Posterior vena cava (tissue), 2 donors: ENCODE measurements around the gene NLE1. TPM values are rescaled to one million over a fixed set of nuclear protein-coding genes. Genes with fewer than 3 reads are reported as not detected.
"Not testable (repeated sequence)": the region's sequence is repeated elsewhere in the genome, so short reads cannot be mapped to it uniquely, and the experiment has no call there.

ENCODE experiments used
- DNase-seq: peaks from one replicate; pipeline ENCODE4 v3.0.0-alpha.2; 2020; ENCODE audit warnings: low spot score
- intact Hi-C, 2 donors: fragments of 100-400 bp; cut with DNase I; formaldehyde crosslinking; loops; one replicate each; pipeline versions ENCODE4 v1.14.1 to v1.14.2; 2022 to 2023
- long read RNA-seq, 2 donors: library from polyadenylated mRNA; unstranded; transcript quantifications; one replicate each; pipeline ENCODE4 v2.0.0, GENCODE V29; 2020 to 2021
- total RNA-seq, 2 donors: library from RNA; stranded (reverse); fragmentation: NEBNext Ultra II Directional; extraction: Animal tissue kit (Norgen Biotek cat#: 25700); gene quantifications; one replicate each; pipeline ENCODE4 v1.2.1, GENCODE V29; 2021
- donor health status: DM: yes; HTN: yes; CAD: no.
- donor health status: DM: yes; HTN: yes; CAD: no.

NLE1 gene
- total RNA-seq, result 1 to 10 TPM; 8.4 to 9.1 TPM
- long read RNA-seq, donor 1, partial matches to known transcripts, result 3 of 4 reads
- long read RNA-seq, donor 1, other reads (novel, unspliced or antisense), result 1 of 4 reads
- long read RNA-seq, donor 2, full-length matches to known transcripts, result 13 of 26 reads
- long read RNA-seq, donor 2, partial matches to known transcripts, result 3 of 26 reads
- long read RNA-seq, donor 2, other reads (novel, unspliced or antisense), result 10 of 26 reads

GRCh38 chr17:35141681-35142466 lies at the start of gene NLE1:
TSS of gene NLE1 (minus strand) at chr17:35142303. CDS start at chr17:35142275, 28 bp downstream.
- DNase-seq, result peak; percentile 94
- intact Hi-C loops, result no loop called here

- intact Hi-C loops, result no loop called here
- DNase-seq, result no peak
These were observed 49.0 kb upstream of the NLE1 start for GRCh38 chr17:35191001-35191695.

DNA sequence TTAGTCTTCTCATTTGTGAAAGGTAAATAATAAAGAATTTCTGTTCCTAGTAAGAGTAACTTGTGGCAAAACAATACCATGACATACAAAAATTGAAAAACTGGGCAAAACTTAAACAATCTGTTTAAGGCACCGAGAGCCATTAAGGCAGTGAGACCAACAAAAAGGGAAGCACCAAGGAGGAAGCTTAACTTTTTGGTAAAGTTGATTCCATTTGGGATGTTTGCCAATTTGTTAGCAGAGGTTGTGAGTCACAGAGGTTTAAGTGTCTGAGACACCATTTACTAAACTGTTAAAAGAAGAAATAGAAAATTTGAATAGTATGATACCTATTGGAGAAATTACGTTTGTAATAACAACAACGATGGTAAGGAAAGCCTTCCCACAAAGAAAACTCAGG lies 47.2 kb upstream of the NLE1 start:
- no peak for DNase-seq
- intact Hi-C loops, result no loop called here

- DNase-seq, result no peak
- intact Hi-C loops, result no loop called here
These were observed 46.0 kb upstream of the NLE1 start for GRCh38 chr17:35188111-35188510.

- no peak for DNase-seq
- intact Hi-C loops, result no loop called here
These were observed 45.4 kb upstream of the NLE1 start for GRCh38 chr17:35187481-35187880.

- intact Hi-C loops, result no loop called here
These were observed 43.7 kb upstream of the NLE1 start for GRCh38 chr17:35185849-35186248.

GRCh38 chr17:35184274-35184673 lies 42.2 kb upstream of the NLE1 start:
- DNase-seq, result no peak
- intact Hi-C loops, result no loop called here

More at GRCh38 chr17:35185849-35186248, 43.7 kb upstream of the NLE1 start:
- no peak for DNase-seq

DNA sequence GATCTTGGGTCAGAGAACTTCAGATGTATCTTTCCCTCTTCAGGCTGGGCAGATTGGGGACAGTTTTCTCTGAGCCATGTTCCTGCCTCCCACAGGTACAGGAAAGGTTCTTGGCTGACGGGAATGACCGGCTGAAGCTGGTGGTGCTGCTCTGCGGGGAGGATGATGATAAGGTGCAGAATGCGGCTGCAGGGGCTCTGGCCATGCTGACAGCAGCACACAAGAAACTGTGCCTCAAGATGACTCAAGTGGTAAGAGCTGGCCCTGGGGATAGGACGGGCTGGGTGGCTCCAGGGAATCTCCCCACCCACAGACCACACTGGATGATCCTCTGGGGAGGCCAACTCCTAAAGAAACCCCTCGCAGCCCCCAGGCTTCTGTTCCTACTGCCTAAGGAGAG lies 41.2 kb upstream of the NLE1 start:
- intact Hi-C loops, result no loop called here
- DNase-seq, result no peak

DNA sequence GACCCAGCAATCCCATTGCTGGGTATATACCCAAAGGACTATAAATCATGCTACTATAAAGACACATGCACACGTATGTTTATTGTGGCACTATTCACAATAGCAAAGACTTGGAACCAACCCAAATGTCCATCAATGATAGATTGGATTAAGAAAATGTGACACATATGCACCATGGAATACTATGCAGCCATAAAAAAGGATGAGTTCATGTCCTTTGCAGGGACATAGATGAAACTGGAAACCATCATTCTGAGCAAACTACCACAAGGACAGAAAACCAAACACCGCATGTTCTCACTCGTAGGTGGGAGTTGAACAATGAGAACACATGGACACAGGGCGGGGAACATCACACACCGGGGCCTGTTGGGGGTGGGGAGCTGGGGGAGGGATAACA lies 37.3 kb upstream of the NLE1 start:
- intact Hi-C loops, result loop anchor here in 1 of 2 donors (10.0 kb wide), 1 partner anchor 355 kb away; the partner anchor contains the start of gene SLFN12L
- DNase-seq, result not testable (repeated sequence)

- intact Hi-C loops, result loop anchor here in 1 of 2 donors (10.0 kb wide), 1 partner anchor 358 kb away; the partner anchor contains the start of gene SLFN12L
- no peak for DNase-seq
These were observed 34.8 kb upstream of the NLE1 start for GRCh38 chr17:35176897-35177296.

GRCh38 chr17:35175638-35176415 lies 33.7 kb upstream of the NLE1 start:
- intact Hi-C loops, result loop anchor here in 1 of 2 donors (10.0 kb wide), 1 partner anchor 359 kb away; the partner anchor contains the start of gene SLFN12L
- DNase-seq, result no peak

DNA sequence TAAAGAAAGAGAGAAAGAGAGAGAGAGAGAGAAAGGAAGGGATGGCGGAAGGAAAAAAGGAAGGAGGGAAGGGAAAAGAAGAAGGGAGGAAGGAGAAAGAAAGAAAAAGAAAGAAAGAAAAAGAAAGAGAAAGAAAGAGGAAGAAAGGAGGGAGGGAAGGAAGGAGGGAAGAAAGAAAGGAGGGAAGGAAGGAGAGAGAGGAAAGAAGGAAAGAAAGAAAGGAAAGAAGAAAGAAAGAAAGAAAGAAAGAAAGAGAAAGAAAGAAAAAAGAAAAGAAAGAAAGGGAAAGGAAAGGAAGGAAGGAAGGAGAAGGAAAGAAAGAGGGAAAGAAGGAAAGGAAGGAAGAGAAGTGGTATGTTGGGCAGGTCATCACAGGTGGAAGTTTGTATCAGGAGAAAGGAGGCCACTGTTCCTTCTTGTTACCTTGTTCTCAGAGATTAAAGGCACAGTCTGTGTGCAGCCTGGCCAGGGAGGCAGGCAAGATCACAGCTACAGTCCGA lies 32.8 kb upstream of the NLE1 start:
- intact Hi-C loops, result loop anchor here in 1 of 2 donors (10.0 kb wide), 1 partner anchor 360 kb away; the partner anchor contains the start of gene SLFN12L
- DNase-seq, result no peak

- DNase-seq, result not testable (repeated sequence)
- intact Hi-C loops, result loop anchor here in 1 of 2 donors (10.0 kb wide), 1 partner anchor 362 kb away; the partner anchor contains the start of gene SLFN12L
These were observed 30.2 kb upstream of the NLE1 start for GRCh38 chr17:35172321-35172720.

GRCh38 chr17:35171834-35172233 lies 29.7 kb upstream of the NLE1 start:
- DNase-seq, result no peak
- intact Hi-C loops, result loop anchor here in 1 of 2 donors (10.0 kb wide), 1 partner anchor 363 kb away; the partner anchor contains the start of gene SLFN12L

DNA sequence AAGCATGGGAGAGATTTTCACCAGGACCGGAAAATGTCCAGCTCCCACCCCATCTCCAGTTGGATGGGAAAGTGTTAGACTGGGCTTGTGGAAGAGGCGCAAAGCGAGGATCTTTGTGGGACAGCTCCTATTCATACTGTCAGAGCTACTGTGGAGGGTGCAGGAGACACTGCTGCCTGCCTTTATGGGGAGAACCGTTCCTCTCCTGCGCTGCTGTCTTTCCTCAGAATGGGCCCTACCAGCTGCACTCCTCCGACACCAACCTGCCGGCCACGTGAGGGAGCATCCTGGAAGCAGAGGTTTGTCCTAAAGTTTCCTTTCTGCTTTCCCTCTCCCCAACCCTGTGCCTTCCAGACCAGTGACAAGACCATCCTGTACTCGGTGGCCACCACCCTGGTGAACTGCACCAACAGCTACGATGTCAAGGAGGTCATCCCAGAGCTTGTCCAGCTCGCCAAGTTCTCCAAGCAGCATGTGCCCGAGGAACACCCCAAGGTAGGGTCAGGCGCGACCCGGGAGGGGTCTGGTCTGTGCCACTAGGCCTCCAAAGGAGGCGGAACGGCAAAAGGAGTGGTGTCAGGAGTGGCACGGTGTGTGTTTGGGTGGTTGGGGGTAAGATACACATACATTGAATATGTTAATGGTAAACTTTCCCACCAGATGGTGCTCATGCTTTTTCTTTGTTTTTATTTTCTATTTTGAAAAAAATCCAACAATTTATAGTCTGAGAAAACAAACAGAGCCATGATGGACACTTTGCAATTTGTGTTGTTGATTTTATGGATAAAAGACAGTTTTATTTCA lies 29.1 kb upstream of the NLE1 start:
- intact Hi-C loops, result loop anchor here in 1 of 2 donors (10.0 kb wide), 1 partner anchor 364 kb away; the partner anchor contains the start of gene SLFN12L
- no peak for DNase-seq

- intact Hi-C loops, result loop anchor here (10.0 kb wide), 2 partner anchors 365 to 375 kb away; partner anchors contain the start of gene SLFN12L (in 1 of the 2)
- DNase-seq, result no peak
These were observed 27.8 kb upstream of the NLE1 start for GRCh38 chr17:35169835-35170363.

GRCh38 chr17:35167666-35168065 lies 25.6 kb upstream of the NLE1 start:
- DNase-seq, result no peak
- intact Hi-C loops, result loop anchor here in 1 of 2 donors (10.0 kb wide), 1 partner anchor 377 kb away; no protein-coding TSS in a partner anchor
